Vagina (tissue), 2 donors: ENCODE results near the gene LBP. TPM values are rescaled to one million over a fixed set of nuclear protein-coding genes. Genes with fewer than 3 reads are reported as not detected.

ENCODE experiments used
- DNase-seq, 2 donors: peaks; one replicate each; pipeline ENCODE4 v3.0.0-alpha.2; 2017; ENCODE audit errors: extremely low spot score in 2 of 2
- H3K27ac ChIP-seq: fragments of 200-600 bp; sonication (generic); one replicate; pipeline ENCODE4 v1.5.1; 2019
- H3K27me3 ChIP-seq: fragments of 200-600 bp; sonication (generic); one replicate; pipeline ENCODE4 v1.5.1; 2019
- H3K36me3 ChIP-seq, 2 donors: fragments of 200-600 bp; sonication (generic); one replicate each; pipeline ENCODE4 v1.5.1; 2017 to 2019
- H3K4me1 ChIP-seq: fragments of 200-600 bp; sonication (generic); one replicate; pipeline ENCODE4 v1.5.1; 2019
- H3K4me3 ChIP-seq, 2 donors: fragments of 200-600 bp; sonication (generic); 1 replicate in 1 of 2; 2 replicates in 1 of 2; pipeline ENCODE4 v1.5.1; 2016 to 2019
- H3K9me3 ChIP-seq: fragments of 200-600 bp; sonication (generic); one replicate; pipeline ENCODE4 v1.5.1; 2019
- POLR2A ChIP-seq, 2 donors: fragments of 450-650 bp; IDR thresholded peaks; one replicate each; pipeline ENCODE4 v1.6.1; 2017; ENCODE audit warnings: antibody characterized with exemption in 2 of 2, mild to moderate bottlenecking in 2 of 2, moderate library complexity in 2 of 2
- POLR2AphosphoS5 ChIP-seq, 2 donors: sonication (generic); formaldehyde crosslinking; IDR thresholded peaks; one replicate each; pipeline ENCODE4 v1.9.0; 2017; ENCODE audit warnings: antibody characterized with exemption in 2 of 2, mild to moderate bottlenecking in 2 of 2, low read depth in 1 of 2; ENCODE audit not compliant: insufficient read depth in 1 of 2
- intact Hi-C: fragments of 100-400 bp; cut with DNase I; formaldehyde crosslinking; loops from one replicate; pipeline ENCODE4 v1.15.1; 2023
- total RNA-seq: library from RNA; depleted of rRNA; stranded (reverse); fragments of >200 nt; gene quantifications from one replicate; pipeline ENCODE4 v1.2.3, GENCODE V29; 2016
- TF ChIP-seq, protein P1 (sequence below), 3 experiments: fragments of 450-650 bp in 2 of 3; fragments of 200-600 bp in 1 of 3; sonication (generic) in 1 of 3; IDR thresholded peaks; one replicate each; pipeline ENCODE4 v1.5.1; 2017 to 2019; ENCODE audit warnings: antibody characterized with exemption in 3 of 3, mild to moderate bottlenecking in 2 of 3, moderate library complexity in 2 of 3

Gene LBP
- total RNA-seq, 1 donor from 2014 or later = 0.98 TPM

DNA sequence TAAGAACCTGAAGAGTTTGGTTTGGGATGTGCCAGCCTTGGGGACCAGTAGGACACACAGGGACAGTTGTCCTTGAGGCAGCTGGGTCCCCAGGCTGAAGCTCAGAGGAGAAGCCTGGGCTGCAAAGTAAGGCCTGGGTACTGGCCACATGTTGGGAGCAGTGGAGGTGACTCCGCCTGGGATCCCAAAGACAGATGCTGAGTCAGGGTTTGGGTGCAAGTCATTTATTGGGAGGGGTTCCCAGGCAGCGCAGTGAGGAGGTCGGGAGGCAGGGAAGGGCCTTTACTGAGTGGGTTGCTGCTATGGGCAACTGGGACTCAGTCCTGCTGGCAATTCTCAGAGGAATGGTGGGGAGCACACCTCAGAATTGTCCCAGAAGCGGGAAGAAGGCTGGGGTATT, 29.9 kb upstream of the LBP start:
- no peak for DNase-seq
- intact Hi-C loops = no loop called here
- H3K36me3 ChIP-seq = no peaks in the 10 kb centered on the region

DNA sequence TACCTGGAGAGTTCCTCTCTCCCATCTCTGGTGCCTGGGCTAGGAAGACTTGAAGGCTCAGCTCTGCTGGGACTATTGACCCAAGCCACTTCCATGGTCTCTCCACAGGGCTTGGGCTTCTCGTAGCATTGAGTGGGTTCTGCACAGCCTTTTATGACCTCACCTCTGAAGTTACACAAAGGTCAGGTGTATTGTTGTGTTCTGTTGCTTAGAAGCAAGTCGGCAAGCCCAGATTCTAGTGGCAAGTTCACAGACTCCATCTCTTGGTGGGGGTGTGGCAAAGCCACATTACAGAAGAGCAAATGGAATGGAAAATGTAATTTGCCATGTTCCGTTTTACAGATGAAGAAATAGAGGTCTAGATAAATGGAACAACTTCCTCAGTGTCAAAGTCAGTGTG, 28.9 kb upstream of the LBP start:
- Histone ChIP-seq H3K27me3 (no peaks in the 10 kb centered on the region), H3K27ac (no peak overlapping the region), H3K36me3 (no peaks in the 10 kb centered on the region), H3K4me3 (no peak overlapping the region), H3K9me3 (no peaks in the 10 kb centered on the region), H3K4me1 (no peaks in the 10 kb centered on the region)
- intact Hi-C loops = no loop called here
- TF ChIP-seq POLR2A (IDR thresholded peaks at IDR 0.05) (no peak), POLR2AphosphoS5 (IDR thresholded peaks at IDR 0.05; ENCODE audit: insufficient read depth in 1 of 2, low read depth in 1 of 2) (no peak)
- TF ChIP-seq, protein P1, sequence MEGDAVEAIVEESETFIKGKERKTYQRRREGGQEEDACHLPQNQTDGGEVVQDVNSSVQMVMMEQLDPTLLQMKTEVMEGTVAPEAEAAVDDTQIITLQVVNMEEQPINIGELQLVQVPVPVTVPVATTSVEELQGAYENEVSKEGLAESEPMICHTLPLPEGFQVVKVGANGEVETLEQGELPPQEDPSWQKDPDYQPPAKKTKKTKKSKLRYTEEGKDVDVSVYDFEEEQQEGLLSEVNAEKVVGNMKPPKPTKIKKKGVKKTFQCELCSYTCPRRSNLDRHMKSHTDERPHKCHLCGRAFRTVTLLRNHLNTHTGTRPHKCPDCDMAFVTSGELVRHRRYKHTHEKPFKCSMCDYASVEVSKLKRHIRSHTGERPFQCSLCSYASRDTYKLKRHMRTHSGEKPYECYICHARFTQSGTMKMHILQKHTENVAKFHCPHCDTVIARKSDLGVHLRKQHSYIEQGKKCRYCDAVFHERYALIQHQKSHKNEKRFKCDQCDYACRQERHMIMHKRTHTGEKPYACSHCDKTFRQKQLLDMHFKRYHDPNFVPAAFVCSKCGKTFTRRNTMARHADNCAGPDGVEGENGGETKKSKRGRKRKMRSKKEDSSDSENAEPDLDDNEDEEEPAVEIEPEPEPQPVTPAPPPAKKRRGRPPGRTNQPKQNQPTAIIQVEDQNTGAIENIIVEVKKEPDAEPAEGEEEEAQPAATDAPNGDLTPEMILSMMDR (IDR thresholded peaks at IDR 0.05) = no peak
- no peak for DNase-seq

More for the DNA sequence above, 29.9 kb upstream of the LBP start:
- TF ChIP-seq, protein P1 (IDR thresholded peaks at IDR 0.05) = no peak
- no peak for TF ChIP-seq POLR2A (IDR thresholded peaks at IDR 0.05)
- TF ChIP-seq POLR2AphosphoS5 (IDR thresholded peaks at IDR 0.05; ENCODE audit: insufficient read depth in 1 of 2, low read depth in 1 of 2) = no peak
- Histone ChIP-seq H3K27me3 (no peaks in the 10 kb centered on the region), H3K27ac (no peak overlapping the region), H3K4me3 (no peak overlapping the region), H3K4me1 (no peaks in the 10 kb centered on the region), H3K9me3 (no peaks in the 10 kb centered on the region)

DNA sequence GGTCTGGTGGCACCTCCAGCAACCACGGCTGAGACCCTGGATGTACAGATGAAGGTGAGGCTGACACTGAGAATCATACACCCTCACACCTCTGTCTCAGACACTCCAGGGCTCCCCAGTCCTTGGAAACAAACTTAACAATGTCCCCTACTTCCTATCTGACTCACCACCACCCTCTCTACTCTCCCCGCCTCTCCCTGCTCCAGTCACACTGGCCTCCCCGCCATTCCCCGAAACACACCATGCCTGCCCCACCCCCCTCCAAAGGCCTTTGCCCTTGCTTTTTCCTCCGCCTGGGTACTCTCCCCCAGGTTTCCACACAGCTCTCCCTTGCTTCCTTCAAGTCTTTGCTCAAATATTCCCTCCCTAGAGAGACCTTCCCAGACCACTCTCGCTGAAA, 26.1 kb upstream of the LBP start:
- H3K27me3 ChIP-seq = no peaks in the 10 kb centered on the region
- H3K4me3 ChIP-seq = no peak overlapping the region
- no peaks in the 10 kb centered on the region for H3K4me1 ChIP-seq
- TF ChIP-seq, protein P1 (IDR thresholded peaks at IDR 0.05) = no peak
- TF ChIP-seq POLR2AphosphoS5 (IDR thresholded peaks at IDR 0.05; ENCODE audit: insufficient read depth in 1 of 2, low read depth in 1 of 2) (no peak), POLR2A (IDR thresholded peaks at IDR 0.05) (no peak)
- intact Hi-C loops = loop anchor here (5.0 to 10.0 kb wide), 2 partner anchors 98 to 265 kb away; no protein-coding TSS in a partner anchor
- H3K36me3 ChIP-seq = no peaks in the 10 kb centered on the region
- no peaks in the 10 kb centered on the region for H3K9me3 ChIP-seq
- no peak for DNase-seq
- H3K27ac ChIP-seq = no peak overlapping the region

DNA sequence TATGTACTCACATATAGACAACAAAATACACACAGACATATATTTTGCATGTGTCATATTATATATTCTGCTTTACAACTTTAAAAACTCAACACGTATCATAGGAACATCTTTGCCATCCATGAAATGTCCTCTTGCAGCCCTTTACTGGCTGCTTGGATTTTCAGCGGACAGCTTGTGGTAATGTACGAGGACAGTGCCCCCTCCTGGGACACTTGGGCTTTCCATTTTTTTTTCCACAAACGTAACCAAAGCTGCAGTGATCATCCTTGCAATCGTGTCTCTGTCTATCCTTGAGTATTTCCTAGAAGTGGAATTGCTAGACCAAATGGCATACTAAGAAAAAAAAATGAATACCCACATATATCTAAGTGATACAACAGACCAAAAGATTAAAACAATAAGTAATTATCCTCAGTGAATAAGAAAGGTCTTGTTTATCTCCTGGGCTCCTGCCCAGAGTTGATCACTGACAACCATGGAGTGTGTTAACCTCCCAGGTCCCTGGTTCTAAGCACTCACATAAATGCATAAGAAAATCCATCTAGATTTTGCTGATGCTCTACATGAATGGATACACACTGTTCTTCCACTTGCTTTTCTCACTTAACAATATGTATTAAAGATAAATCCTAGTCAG, 24.2 kb upstream of the LBP start:
- H3K27ac ChIP-seq = no peak overlapping the region
- no peak for DNase-seq
- intact Hi-C loops = loop anchor here (5.0 to 10.0 kb wide), 2 partner anchors 100 to 267 kb away; no protein-coding TSS in a partner anchor
- no peaks in the 10 kb centered on the region for H3K9me3 ChIP-seq
- no peaks in the 10 kb centered on the region for H3K36me3 ChIP-seq
- no peaks in the 10 kb centered on the region for H3K27me3 ChIP-seq
- H3K4me3 ChIP-seq = no peak overlapping the region
- TF ChIP-seq POLR2AphosphoS5 (IDR thresholded peaks at IDR 0.05; ENCODE audit: insufficient read depth in 1 of 2, low read depth in 1 of 2) = no peak
- TF ChIP-seq, protein P1 (IDR thresholded peaks at IDR 0.05) = peak in 2 of 3 experiments; percentile 62 to 67
- no peaks in the 10 kb centered on the region for H3K4me1 ChIP-seq

DNA sequence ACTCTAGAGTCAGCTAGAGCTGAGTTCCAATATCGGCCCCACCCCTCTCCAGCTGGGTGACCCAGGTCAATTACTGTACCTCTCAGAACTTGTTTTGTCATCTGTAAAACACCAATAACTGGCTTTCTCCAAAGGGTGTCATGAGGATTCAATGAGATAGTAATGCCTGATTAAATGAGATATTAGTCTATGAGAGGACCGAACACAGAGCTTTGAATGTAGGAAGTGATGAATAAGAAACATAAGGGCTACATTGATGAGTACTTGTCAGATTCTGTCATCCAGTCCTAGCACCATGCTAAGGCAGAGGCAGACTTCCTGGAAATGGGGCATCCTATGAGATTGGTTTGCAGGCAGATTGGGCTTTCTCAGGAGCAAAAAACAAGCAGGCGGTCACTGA, 22.1 kb upstream of the LBP start:
- Histone ChIP-seq H3K27me3 (no peaks in the 10 kb centered on the region), H3K36me3 (no peaks in the 10 kb centered on the region), H3K27ac (no peak overlapping the region), H3K4me1 (no peaks in the 10 kb centered on the region), H3K4me3 (no peak overlapping the region), H3K9me3 (no peaks in the 10 kb centered on the region)
- intact Hi-C loops = loop anchor here (5.0 to 10.0 kb wide), 2 partner anchors 102 to 269 kb away; no protein-coding TSS in a partner anchor
- DNase-seq = no peak
- TF ChIP-seq POLR2A (IDR thresholded peaks at IDR 0.05) (no peak), POLR2AphosphoS5 (IDR thresholded peaks at IDR 0.05; ENCODE audit: insufficient read depth in 1 of 2, low read depth in 1 of 2) (no peak)
- TF ChIP-seq, protein P1 (IDR thresholded peaks at IDR 0.05) = no peak
